HG03457 (cell line): ENCODE results near the gene FGD5.

Experiments used
- ATAC-seq: cut with Tn5 transposase; IDR thresholded peaks from one replicate; pipeline ENCODE4 v1.9.1; 2021; ENCODE audit warnings: moderate number of reproducible peaks; ENCODE audit not compliant: unreplicated experiment

FGD5 gene

DNA sequence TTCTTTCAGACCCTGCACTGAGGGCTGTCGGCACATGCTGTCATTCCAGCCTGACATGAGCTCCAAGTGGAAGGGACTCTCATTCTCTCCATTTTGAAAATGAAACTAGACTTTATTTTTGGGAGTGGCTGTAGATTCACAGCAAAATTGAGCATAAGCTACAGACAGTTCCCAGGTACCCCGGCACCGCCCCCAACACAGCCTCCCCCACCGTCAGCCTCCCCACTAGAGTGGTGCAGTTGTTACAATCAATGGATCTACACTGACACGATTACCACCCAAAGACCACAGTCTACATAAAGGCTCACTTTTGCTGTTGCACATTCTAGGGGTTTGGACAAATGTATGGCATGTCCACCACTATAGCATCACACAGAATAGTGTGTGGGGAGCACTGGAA is 29.5 kb upstream of the FGD5 start:
- no peak for ATAC-seq

- ATAC-seq, result no peak
Observed at GRCh38 chr3:14789640-14790285, 29.0 kb upstream of the FGD5 start.

- no peak for ATAC-seq
Observed at GRCh38 chr3:14791343-14791945, 27.3 kb upstream of the FGD5 start.

- ATAC-seq, result no peak
Observed at GRCh38 chr3:14792691-14793121, 26.1 kb upstream of the FGD5 start.

- ATAC-seq, result no peak
Observed at GRCh38 chr3:14793126-14793857, 25.5 kb upstream of the FGD5 start.

- ATAC-seq, result no peak
Observed at GRCh38 chr3:14793858-14794234, 24.9 kb upstream of the FGD5 start.

- ATAC-seq, result no peak
Observed at GRCh38 chr3:14794435-14794834, 24.3 kb upstream of the FGD5 start.

- ATAC-seq, result no peak
Observed at GRCh38 chr3:14795996-14796395, 22.8 kb upstream of the FGD5 start.

DNA sequence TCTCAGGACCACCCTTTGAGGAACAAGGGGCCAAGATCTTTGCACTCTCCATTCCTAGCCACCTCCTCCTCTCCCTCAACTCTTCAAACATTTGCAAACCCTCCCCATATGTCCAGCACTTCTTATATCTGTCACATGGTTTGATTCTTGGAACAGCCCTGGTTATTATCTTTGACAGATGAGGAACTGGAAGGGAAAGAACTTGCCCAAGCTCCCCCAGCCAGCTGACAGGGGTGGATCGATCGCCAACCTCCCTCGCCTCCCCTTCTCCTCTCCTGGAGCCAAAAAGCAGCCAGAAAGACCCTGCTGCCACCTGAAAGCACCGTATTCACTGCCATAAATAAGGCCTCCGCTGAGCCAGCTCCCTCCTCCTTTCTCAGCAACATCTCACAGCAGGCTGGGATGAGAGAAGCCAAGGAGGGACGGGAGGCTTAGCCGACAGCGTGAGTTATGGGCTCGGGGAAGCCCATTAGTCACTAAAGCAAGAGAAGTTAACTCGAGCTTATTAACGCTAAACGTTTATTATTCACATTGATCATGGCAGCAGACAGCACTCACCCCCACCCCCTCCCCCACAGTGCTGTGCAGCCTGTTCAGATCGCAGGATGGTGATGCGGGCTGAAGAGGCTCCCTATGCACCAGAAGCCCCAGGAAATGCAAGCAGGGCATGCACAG is 22.2 kb upstream of the FGD5 start:
- no peak for ATAC-seq

GRCh38 chr3:14797731-14798130 is 21.0 kb upstream of the FGD5 start:
- ATAC-seq, result no peak

DNA sequence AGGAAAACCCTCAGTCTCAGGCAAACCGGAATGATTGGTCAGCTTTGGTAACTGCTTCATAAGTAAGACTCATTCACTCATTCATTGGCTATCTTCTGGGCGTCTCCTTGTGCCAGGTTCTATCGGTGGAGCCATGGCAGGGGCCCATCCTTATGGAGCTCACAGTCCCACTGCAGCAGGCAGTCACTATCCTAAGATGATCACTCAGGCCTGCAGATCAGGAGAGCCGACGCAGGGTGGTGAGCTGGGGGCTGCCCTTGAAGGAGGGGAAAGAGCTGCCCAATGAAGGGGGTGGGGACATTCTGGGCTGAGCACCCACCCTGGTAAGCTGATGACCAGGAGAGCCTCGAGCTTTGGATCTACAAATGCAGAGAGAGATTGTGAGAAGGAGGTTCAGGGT is 20.5 kb upstream of the FGD5 start:
- ATAC-seq, result no peak

DNA sequence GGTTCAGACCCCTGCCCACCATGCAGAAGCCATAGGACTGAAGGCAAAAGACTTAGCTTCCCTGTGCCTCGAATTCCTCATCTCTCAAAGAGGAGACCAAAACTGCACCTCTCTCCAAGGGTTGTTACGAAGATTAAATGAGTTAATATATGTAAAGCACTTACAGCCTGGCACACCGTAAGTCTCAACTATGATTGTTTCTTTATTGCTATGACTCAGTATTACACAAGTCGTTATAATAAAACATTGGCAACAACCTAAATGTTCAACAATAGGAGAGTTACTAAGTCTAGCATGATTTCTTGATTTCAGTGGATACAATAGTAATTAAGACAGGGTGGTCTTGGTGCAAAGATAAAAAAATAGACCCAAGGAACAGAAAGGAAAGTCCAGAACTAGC is 19.6 kb upstream of the FGD5 start:
- no peak for ATAC-seq

DNA sequence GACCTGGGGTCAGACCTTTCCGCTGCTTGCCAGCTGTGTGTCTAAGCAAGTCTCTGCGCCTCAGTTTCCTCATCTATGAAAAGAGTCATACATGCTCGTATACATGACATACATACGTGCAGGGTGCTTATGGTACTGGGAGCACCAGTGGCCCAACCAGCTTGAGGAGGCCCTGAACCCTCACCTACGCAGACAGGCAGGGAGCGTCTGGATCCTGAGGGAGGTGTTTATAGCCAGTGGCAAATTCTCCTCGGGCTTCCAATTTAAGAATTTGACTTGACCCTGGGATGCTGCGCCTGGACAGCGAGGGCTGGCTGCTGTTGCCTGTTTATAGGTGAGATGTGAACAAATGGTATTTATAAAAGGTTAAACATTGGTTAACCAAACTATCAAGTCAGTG is 17.7 kb upstream of the FGD5 start:
- ATAC-seq, result no peak

DNA sequence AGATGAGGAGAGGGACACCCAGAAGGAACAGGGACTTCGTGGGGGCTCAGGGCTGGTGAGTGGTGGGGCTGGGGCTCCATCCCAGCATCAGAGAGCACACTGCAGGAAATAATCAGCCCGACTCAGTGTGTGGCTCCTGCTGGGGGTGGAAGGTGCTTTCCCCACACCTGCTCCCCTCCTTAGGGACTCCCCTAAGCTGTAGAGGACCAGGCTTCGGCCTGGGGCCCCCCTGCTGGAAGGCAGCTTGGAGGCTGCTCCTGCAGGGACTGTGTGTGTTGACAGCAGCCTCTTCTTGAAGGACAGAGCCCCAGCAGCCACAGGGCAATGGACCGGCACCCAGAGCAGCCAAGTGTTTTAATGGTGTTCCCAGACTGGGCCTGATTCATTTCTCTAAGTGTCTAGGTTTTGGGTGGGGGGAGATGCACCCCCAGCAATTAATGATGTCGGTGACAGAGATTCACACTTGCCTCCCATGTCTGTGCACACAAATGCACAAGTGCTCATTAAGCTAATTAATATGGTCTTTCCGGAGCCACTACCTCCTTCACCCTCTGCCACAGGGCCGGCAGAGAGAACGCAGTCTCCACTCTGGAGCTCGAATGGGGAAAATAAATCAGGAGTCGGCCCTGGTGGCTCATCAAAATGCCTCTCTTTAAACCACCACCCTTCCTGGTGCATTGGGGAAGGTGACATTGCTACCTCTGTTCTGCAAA is 16.9 kb upstream of the FGD5 start:
- ATAC-seq, result no peak

DNA sequence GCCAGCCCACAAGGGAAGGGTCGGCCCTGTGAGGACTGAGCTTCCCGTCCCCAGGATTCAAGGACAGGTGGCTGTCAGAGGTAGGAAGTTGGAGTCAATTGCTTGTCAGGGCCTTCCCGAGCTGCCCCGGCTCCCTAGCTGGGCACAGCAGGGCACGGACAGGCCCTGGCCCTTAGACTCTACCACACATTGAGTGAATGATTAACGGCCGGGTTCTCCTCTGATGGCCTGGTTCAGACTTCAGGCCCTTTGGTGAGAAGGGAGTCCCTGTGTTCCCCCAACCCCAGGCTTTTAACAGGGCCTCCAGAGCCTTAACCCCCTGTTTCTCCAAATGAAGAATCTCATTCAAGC is 16.4 kb upstream of the FGD5 start:
- no peak for ATAC-seq

DNA sequence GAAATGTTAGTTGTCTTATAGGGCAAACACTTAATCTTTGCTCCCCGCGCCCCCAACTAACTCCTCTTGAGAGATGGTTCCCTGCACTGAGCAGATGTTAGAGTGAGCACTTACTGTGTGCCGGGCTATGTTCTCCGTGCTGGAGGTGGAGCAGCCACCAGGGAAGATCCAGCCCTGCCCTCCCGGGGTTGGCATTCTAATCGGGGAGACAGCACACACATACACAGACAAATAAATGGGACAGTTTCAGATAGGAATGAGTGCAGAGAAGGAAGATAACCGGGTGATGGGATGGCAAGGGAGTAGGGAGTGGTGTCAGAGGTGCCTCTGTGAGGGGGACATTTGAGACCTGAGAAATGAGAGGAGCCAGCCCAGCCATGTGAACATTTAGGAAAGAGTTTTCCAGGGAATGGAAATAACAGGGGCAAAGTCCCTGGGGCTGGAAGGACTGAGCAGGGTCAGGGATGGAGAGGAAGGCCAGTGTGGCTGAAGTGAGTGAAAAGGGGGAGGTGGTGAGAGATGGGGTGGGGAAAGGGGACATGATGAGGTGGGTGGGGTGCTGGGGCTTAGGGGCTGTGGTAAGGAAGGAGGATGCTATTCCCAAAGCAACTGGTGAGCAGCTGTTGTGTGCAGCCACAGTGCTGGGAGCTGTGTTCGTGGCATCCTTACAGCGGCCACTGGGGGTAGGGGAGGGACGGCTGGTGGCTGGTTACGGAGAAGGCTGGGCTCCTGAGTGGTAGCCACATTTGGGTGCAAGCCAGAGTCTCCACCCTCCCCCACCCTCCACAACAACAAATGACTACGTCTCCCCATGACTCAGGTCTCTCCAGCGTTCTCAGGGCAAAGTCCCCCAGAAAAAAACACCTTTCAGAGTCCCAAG is 15.4 kb upstream of the FGD5 start:
- ATAC-seq, result no peak

- no peak for ATAC-seq
Observed at GRCh38 chr3:14803981-14804834, 14.6 kb upstream of the FGD5 start.

DNA sequence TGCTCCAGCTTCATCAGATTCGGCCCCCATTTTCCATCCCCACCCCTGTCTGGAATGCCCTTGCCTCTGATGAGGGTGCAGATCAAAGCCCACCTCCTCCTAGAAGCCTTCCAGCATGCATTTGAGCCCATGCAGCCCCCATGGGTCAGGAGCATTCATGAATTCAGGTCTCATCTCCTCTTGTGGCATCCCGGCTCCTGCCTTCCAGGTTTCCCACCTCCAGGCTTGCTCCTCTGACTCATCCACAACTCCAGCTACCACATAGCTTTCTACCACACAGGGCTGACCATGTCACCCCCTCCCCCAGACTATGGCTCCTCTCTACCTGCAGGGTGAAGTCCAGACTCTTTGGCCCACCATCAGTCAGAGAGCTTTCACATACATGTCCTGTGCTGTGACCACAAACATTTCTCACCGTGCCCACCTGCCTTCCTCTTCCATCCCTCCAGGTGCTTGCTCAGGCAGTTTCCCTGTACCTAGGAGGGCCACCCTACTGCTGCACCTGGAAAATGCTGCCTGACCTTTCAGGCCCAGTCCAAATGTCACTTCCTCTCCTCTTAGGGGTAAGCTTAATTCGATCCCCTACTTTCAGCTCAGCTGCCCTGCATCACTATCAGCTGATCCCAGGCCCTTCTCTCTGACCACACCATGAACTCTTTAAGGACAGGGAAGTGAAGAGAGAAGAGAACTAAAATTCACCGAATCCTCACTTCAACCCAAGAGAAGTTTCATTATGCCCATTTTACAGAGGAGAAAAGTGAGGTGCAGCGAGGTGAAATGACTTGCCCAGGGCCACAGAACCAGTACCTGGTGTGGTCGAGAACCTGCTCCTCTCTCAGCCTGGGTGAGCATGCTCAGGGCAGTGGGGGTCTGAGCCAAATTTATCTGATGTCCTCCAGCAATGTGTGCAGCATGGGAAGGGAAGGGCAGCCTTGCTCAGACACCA is 13.7 kb upstream of the FGD5 start:
- no peak for ATAC-seq
